NCI-H2171 (cell line): Measurements from ENCODE around the gene DPY30.
A peak's percentile ranks its signal among the peaks of the same experiment; 100 is the strongest.
"Not testable (repeated sequence)": the region's sequence is repeated elsewhere in the genome, so short reads cannot be mapped to it uniquely, and the experiment has no call there.

Source experiments
- DNase-seq: peaks from one replicate; lab custom pipeline; 2025; lab: John Stamatoyannopoulos, UW

DPY30 gene

DNA sequence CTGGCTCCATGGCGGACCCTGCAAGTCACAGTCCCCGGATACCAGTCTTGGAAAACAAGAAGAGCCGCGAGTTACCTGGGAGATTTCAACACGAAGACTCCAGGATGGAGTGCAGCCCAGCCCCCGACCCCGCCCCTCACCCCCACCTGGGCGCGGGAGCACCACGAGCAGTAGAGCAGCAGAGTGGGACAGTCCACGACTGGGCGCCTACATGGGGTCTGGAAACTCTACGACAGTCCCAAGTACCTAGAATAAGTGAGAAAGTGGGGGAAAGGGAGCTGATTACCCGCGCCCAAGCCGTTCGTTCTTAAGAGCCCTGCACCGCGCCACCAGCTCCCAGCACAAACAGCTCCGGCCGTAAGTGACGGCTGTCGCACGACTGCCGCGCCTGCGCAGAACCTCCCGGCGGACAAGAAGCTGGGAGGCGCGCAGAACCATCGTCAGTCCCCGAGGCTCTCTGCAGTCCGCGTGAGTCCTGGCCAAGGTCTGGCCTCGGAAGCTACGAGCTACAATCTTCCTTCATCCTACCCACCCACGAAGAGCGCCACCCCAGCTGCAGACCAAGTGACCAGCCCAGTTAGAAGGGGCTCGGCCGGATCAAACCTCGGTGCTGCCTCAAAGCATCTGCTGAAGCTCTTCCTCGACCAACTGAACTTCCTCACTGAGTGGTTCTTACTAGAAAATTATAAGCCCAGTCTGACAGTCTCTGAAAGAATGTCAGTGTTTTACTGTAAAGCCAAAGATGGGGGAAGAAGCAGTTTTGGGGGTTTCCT lies at the start of gene DPY30:
Gene DPY30, minus strand, starts transcription at position 359 of the 773 bp plus-strand sequence. Its CDS starts 349 bp downstream, at position 10.
- DNase-seq, result peak; percentile 84

GRCh38 chr2:32074134-32074506 lies 34.5 kb upstream of the DPY30 start:
- no peak for DNase-seq

- DNase-seq, result no peak
These were observed 27.9 kb upstream of the DPY30 start for GRCh38 chr2:32067549-32067948.

DNA sequence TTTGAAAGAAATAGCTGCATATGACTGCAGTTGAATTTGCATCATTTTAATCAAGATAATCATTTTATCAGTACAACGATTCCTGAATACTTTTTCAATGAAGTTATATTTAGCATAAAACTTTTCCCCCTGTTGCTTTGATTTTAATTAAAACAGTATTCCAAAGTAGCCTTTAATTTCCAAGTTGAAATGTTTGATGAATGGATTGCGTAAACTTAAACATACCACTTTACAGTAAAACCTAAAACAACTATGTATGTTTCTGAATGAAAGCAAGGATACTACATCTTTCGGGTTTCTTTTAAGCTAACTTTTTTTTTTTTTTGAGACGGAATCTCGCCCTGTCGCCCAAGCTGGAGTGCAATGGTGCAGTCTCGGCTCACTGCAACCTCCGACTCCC lies 25.1 kb upstream of the DPY30 start:
- no peak for DNase-seq

DNA sequence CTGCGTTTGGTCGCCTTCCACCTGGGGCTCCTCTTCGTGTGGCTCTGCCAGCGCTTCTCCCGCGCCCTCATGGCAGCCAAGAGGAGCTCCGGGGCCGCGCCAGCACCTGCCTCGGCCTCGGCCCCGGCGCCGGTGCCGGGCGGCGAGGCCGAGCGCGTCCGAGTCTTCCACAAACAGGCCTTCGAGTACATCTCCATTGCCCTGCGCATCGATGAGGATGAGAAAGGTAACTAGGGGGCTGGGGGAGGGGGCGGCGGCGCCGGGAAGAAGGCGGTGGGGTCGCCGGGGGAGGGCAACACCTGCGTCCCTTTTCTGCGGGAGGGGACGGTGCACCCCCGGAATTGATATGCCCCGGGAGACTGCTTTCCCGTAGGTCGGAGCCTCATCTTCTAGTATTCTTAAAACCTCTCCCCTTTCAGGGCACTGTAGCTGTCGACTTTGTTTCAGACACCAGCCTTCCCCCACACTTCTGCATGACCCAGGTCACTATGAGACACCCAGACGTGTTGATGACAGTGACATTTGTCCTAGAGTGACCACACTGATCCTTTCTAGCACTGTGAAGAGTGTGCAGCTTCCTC lies 24.5 kb upstream of the DPY30 start:
- DNase-seq, result peak; percentile 34

DNA sequence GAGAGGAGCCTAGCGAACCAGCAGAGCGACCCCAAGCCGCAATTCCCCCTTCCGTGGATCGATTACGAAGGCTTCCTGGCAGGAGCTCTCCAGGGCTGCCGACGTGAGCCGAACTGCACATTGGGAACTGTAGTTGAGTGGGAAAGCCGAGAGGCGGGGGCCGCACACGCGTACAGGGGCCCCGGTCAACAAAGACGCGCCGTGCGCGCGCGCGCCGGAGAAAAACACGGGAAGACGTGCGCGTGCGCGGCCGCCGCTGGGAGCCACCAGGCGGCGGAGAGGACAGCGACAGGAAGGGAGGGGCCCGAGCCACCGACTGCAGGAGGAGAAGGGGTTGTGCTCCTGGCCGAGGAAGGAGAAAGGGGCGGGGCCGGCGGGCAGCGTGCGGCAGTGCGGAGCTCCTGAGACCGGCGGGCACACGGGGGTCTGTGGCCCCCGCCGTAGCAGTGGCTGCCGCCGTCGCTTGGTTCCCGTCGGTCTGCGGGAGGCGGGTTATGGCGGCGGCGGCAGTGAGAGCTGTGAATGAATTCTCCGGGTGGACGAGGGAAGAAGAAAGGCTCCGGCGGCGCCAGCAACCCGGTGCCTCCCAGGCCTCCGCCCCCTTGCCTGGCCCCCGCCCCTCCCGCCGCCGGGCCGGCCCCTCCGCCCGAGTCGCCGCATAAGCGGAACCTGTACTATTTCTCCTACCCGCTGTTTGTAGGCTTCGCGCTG lies 23.9 kb upstream of the DPY30 start, which contains the start of gene SPAST:
Gene SPAST, plus strand, starts transcription at position 247 of the 711 bp plus-strand sequence. Its CDS starts 276 bp downstream, at position 523.
- peak; percentile 95 for DNase-seq

- no peak for DNase-seq
These were observed 22.6 kb upstream of the DPY30 start for GRCh38 chr2:32061973-32062861.

GRCh38 chr2:32061430-32061829 lies 21.8 kb upstream of the DPY30 start:
- no peak for DNase-seq

- no peak for DNase-seq
These were observed 20.7 kb upstream of the DPY30 start for GRCh38 chr2:32060266-32060665.

DNA sequence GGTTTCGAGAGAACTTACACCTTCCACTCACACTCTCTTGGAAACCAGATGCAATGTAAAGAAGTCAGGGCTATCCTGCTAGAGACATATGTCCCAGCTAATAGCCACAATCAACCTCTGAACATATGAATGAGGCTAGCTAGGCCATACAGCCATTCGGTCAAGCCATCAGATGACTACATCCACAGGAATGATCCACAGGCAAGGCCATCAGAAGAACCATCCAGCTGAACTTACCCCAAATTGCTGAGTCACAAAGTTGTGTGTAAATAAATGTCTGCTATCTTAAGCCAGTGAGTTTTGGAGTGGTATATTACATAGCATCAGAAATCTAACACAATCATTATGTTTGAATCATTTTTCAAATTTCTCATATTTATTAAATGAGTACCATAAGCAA lies 18.5 kb upstream of the DPY30 start:
- DNase-seq, result no peak

DNA sequence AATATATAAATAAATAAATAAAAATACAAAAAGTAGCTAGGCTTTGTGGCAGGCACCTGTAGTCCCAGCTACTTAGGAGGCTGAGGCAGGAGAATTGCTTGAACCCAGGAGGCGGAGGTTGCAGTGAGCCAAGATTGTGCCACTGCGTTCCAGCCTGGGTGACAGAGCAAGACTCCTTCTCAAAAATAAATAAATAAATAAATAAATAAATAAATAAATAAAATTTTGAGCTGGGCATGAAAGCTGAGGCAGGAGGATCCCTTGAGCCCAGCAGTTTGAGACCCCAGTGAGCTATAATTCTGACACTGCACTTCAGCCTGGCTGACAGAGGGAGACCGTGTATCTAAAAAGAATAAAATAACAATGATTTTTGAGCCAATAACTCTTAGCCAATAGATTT lies 15.0 kb upstream of the DPY30 start:
- DNase-seq, result not testable (repeated sequence)

DNA sequence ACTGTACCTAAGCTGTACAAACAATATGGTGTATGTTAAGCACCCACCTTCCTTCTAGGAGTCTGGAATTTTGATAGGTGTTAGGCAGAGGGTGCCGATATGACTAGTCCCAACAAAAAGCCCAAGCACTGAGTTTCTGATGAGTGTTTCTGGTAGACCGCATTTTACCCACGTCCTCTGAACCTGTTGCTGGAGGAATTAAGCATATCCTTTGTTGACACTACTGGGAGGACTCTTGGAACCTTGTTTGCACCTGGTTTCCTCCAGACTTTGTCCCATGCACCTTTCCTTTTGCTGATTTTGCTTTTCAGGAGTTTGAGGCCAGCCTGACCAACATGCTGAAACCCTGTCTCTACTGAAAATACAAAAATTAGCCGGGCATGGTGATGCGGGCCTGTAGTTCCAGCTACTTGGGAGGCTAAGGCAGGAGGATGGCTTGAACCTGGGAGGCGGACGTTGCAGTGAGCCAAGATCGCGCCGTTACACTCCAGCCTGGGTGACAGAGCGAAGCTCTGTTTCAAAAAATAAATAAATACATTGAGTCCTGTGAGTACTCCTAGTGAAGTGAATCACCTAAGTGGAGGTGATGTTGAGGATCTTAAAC lies 12.3 kb upstream of the DPY30 start:
- DNase-seq, result no peak

- DNase-seq, result no peak
These were observed 4.0 kb upstream of the DPY30 start for GRCh38 chr2:32043561-32043960.

DNA sequence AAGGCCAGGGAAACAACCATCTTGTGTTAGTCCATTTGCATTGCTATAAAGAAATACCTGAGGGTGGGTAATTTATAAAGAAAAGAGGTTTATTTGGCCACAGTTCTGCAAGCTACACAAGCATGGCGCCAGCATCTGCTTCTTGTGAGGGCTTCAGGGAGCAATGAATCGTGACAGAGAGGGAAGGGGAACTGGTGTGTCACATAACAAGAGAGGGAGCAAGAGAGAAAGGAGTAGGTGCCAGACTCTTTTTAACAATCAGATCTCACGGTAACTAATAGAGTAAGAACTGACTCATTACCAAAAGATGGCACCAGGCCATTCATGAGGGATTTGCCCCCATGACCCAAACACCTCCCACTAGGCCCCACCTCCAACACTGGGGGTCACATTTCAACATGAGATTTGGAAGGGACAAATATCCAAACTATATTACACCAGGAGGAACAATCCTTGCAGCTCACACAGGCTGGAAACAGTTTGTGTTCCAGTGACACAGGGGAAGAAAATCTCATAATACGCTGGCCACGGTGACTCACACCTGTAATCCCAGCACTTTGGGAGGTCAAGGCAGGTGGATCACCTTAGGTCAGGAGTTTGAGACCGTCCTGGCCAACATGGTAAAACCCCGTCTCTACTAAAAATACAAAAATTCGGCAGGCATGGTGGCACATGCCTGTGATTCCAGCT lies 5.3 kb downstream of the DPY30 start:
- not testable (repeated sequence) for DNase-seq

DNA sequence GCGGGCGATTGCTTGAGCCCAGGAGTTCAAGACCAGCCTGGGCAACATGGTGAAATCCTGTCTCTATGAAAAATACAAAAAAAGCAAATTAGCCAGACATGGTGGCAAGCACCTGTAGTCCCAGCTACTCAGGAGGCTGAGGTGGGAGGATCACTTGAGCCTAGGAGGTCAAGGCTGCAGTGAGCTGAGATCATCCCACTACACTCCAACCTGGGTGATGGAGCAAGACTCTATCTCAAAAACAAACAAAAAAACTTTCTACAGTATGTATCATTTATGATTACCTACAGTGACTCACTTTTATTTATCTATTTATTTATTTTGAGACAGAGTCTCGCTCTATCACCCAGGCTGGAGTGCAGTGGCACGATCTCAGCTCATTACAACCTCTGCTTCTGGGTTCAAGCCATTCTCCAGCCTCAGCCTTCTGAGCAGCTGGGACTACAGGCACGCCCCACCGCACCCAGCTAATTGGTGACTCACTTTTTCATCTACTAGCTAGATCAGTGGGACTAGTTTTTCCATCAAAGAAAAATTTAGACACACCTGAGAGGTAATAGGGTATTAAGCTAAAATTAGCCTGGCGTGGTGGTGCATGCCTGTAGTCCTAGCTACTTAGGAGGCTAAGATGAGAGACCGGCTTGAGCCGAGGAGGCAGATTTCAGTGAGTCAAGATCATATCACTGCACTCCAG lies 20.7 kb downstream of the DPY30 start:
- DNase-seq, result not testable (repeated sequence)

- DNase-seq, result no peak
These were observed 26.7 kb downstream of the DPY30 start for GRCh38 chr2:32012872-32013271.

DNA sequence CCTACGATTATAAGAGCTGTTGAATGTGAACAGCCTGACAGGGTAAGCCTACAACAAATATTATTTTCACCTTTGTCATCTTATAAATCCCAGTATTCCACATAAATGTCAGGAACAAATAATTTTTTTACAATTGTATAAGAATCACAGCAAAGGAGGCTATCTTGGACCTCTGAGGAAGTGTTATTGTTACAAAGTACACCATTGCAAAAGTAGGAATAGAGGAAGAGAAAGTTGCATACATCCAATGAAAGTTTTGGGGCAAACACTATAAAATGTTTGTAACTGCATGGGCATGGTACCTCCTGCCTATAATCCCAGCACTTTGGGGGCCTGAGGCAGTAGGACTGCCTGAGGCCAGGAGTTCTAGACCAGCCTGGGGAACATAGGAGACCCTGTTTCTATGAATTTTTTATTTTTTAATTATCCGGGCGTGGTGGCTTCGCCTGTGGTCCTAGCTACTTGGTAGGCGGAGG lies 28.1 kb downstream of the DPY30 start:
- DNase-seq, result no peak

- DNase-seq, result peak; percentile 91
These were observed 28.7 kb downstream of the DPY30 start, which contains the start of gene MEMO1 for GRCh38 chr2:32010670-32011484. MEMO1 (minus strand) TSS chr2:32011008; CDS start chr2:32010247, 761 bp downstream.

DNA sequence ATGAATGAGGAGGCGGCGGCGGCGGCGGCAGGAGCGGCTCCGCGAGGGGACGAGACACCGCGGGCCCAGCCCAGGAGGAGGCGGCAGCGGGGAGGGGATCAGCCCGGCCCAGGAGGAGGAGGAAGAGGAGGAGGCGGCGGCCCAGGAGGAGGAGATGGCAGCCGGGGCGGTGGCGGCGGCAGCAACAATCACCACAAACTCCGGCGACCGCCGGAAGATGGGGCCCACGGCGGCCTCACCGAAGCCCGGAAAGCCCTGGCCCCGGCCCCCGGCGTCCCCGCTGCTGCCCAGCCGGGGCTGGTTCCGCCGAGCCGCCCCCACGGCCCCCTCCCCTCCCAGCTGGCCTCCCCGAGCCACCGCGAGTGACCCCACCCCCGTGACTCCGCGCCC lies 29.3 kb downstream of the DPY30 start:
- not testable (repeated sequence) for DNase-seq
